HEK293 (cell line): Measurements from ENCODE around the gene TSPYL6.
"Not testable (repeated sequence)": the region's sequence is repeated elsewhere in the genome, so short reads cannot be mapped to it uniquely, and the experiment has no call there.

Source experiments
- CTCF ChIA-PET: fragments of 350-600 bp; formaldehyde crosslinking; extraction: SDS; loops from one replicate; lab custom pipeline; 2021; ENCODE audit warnings: antibody characterized with exemption; lab: Yijun Ruan, JAX
- POLR2A ChIA-PET: fragments of 300-600 bp; formaldehyde crosslinking; extraction: SDS; loops from one replicate; lab custom pipeline; 2020; ENCODE audit warnings: antibody characterized with exemption, inconsistent platforms; lab: Yijun Ruan, JAX
- H3K27ac ChIP-seq: fragments of 200-500 bp; sonication (Bioruptor generic); 2 replicates; pipeline ENCODE4 v1.5.1; 2014; ENCODE audit warnings: low read depth, low read length, control low read depth, inconsistent platforms; ENCODE audit errors: extremely low read depth
- H3K36me3 ChIP-seq, 2 experiments: fragments of 200-500 bp in 1 of 2; sonication (Bioruptor generic) in 1 of 2; 1 replicate in 1 of 2; 2 replicates in 1 of 2; pipeline ENCODE4 v1.5.1; 2014 to 2017; ENCODE audit warnings: inconsistent platforms in 2 of 2, low read length in 2 of 2; ENCODE audit not compliant: control insufficient read depth in 2 of 2, insufficient read depth in 1 of 2
- H3K4me1 ChIP-seq: fragments of 200-500 bp; sonication (Bioruptor generic); 2 replicates; pipeline ENCODE4 v1.5.1; 2014; ENCODE audit warnings: mild to moderate bottlenecking, low read length, inconsistent platforms; ENCODE audit not compliant: control insufficient read depth, insufficient read depth
- H3K4me3 ChIP-seq: 2 replicates; pipeline ENCODE4 v1.5.1; 2011; ENCODE audit warnings: low read depth, mild to moderate bottlenecking, control low read depth, low read length, moderate library complexity
- H3K9me3 ChIP-seq: fragments of 200-500 bp; sonication (Bioruptor generic); 2 replicates; pipeline ENCODE4 v1.5.1; 2014; ENCODE audit warnings: low read depth, low read length, inconsistent platforms; ENCODE audit not compliant: control insufficient read depth, insufficient read depth
- BCL6B ChIP-seq: fragments of 450-650 bp; formaldehyde crosslinking; IDR thresholded peaks from 2 replicates; pipeline ENCODE4 v1.5.1; 2017; ENCODE audit warnings: missing biosample characterization, missing genetic modification characterization
- ELK4 ChIP-seq: IDR thresholded peaks from 2 replicates; pipeline ENCODE4 v1.6.1; 2011; ENCODE audit warnings: mild to moderate bottlenecking, low read depth, low read length, borderline replicate concordance
- GLIS1 ChIP-seq: fragments of 450-650 bp; formaldehyde crosslinking; IDR thresholded peaks from 2 replicates; pipeline ENCODE4 v1.5.1; 2016; ENCODE audit warnings: missing biosample characterization, missing genetic modification characterization
- KLF17 ChIP-seq: fragments of 450-650 bp; formaldehyde crosslinking; IDR thresholded peaks from 2 replicates; pipeline ENCODE4 v1.5.1; 2016; ENCODE audit warnings: missing biosample characterization, missing genetic modification characterization
- SP2 ChIP-seq: fragments of 450-650 bp; formaldehyde crosslinking; IDR thresholded peaks from 2 replicates; pipeline ENCODE4 v1.5.1; 2016; ENCODE audit warnings: missing biosample characterization, missing genetic modification characterization
- ZFP41 ChIP-seq: fragments of 450-650 bp; formaldehyde crosslinking; IDR thresholded peaks from 2 replicates; pipeline ENCODE4 v1.5.1; 2016; ENCODE audit warnings: missing biosample characterization, missing genetic modification characterization, borderline replicate concordance
- ZNF112 ChIP-seq: fragments of 450-650 bp; formaldehyde crosslinking; IDR thresholded peaks from 2 replicates; pipeline ENCODE4 v1.5.0; 2017; ENCODE audit warnings: missing biosample characterization, missing genetic modification characterization
- ZNF133 ChIP-seq: fragments of 450-650 bp; formaldehyde crosslinking; IDR thresholded peaks from 2 replicates; pipeline ENCODE4 v1.5.1; 2016; ENCODE audit warnings: missing biosample characterization, missing genetic modification characterization
- ZNF140 ChIP-seq: fragments of 450-650 bp; formaldehyde crosslinking; IDR thresholded peaks from 2 replicates; pipeline ENCODE4 v1.5.1; 2016; ENCODE audit warnings: missing biosample characterization, missing genetic modification characterization
- ZNF19 ChIP-seq: fragments of 450-650 bp; formaldehyde crosslinking; IDR thresholded peaks from 2 replicates; pipeline ENCODE4; 2016; ENCODE audit warnings: missing biosample characterization, missing genetic modification characterization, low read depth
- ZNF266 ChIP-seq: fragments of 450-650 bp; formaldehyde crosslinking; IDR thresholded peaks from 2 replicates; pipeline ENCODE4 v1.5.1; 2016; ENCODE audit warnings: missing biosample characterization, missing genetic modification characterization, low read depth
- ZNF292 ChIP-seq: fragments of 450-650 bp; formaldehyde crosslinking; IDR thresholded peaks from 2 replicates; pipeline ENCODE4 v1.5.1; 2016; ENCODE audit warnings: low read depth, missing biosample characterization, missing genetic modification characterization, borderline replicate concordance
- ZNF311 ChIP-seq: fragments of 450-650 bp; formaldehyde crosslinking; IDR thresholded peaks from 2 replicates; pipeline ENCODE4 v1.5.1; 2017; ENCODE audit warnings: missing biosample characterization, missing genetic modification characterization, borderline replicate concordance
- ZNF366 ChIP-seq: fragments of 450-650 bp; formaldehyde crosslinking; conservative IDR thresholded peaks from 2 replicates; pipeline ENCODE4 v1.5.1; 2016; ENCODE audit warnings: missing biosample characterization, missing genetic modification characterization
- ZNF423 ChIP-seq: fragments of 450-650 bp; formaldehyde crosslinking; IDR thresholded peaks from 2 replicates; pipeline ENCODE4 v1.5.1; 2016; ENCODE audit warnings: missing biosample characterization, missing genetic modification characterization
- ZNF426 ChIP-seq: fragments of 450-650 bp; formaldehyde crosslinking; IDR thresholded peaks from 2 replicates; pipeline ENCODE4 v1.5.1; 2017; ENCODE audit warnings: missing biosample characterization, missing genetic modification characterization, mild to moderate bottlenecking, inconsistent platforms, moderate library complexity
- ZNF449 ChIP-seq: fragments of 450-650 bp; formaldehyde crosslinking; IDR thresholded peaks from 2 replicates; pipeline ENCODE4 v1.5.1; 2017; ENCODE audit warnings: missing biosample characterization, mild to moderate bottlenecking, missing genetic modification characterization, moderate library complexity
- ZNF521 ChIP-seq: fragments of 450-650 bp; formaldehyde crosslinking; IDR thresholded peaks from 2 replicates; pipeline ENCODE4 v1.5.1; 2017; ENCODE audit warnings: missing biosample characterization, mild to moderate bottlenecking, missing genetic modification characterization
- ZNF610 ChIP-seq: fragments of 450-650 bp; formaldehyde crosslinking; IDR thresholded peaks from 2 replicates; pipeline ENCODE4 v1.5.1; 2016; ENCODE audit warnings: missing biosample characterization, missing genetic modification characterization, borderline replicate concordance
- ZNF677 ChIP-seq: fragments of 450-650 bp; IDR thresholded peaks from 2 replicates; pipeline ENCODE4 v1.5.0; 2018; ENCODE audit warnings: missing biosample characterization, mild to moderate bottlenecking, missing genetic modification characterization, moderate library complexity
- ZNF76 ChIP-seq: fragments of 450-650 bp; formaldehyde crosslinking; IDR thresholded peaks from 2 replicates; pipeline ENCODE4; 2016; ENCODE audit warnings: low read depth, missing biosample characterization, missing genetic modification characterization, borderline replicate concordance
- ZNF776 ChIP-seq: fragments of 450-650 bp; formaldehyde crosslinking; IDR thresholded peaks from 2 replicates; pipeline ENCODE4 v1.5.0; 2017; ENCODE audit warnings: missing biosample characterization, missing genetic modification characterization, borderline replicate concordance

Gene TSPYL6

GRCh38 chr2:54271843-54272627, 16.0 kb upstream of the TSPYL6 start (continued):
- TF ChIP-seq ELK4, result no peak
- no peak for TF ChIP-seq ZNF19 (tag by site-specific recombination)
- TF ChIP-seq ZNF366 (tag by site-specific recombination), result no peak
- TF ChIP-seq, all 188 proteins: peak for 0

- H3K36me3 ChIP-seq, result no peaks in the 10 kb centered on the region
- TF ChIP-seq ZNF426, result no peak
- no peak for TF ChIP-seq ZNF76 (tag by site-specific recombination)
- TF ChIP-seq ZNF423 (tag by site-specific recombination), result no peak
- peaks cover 2% of the 10 kb centered on the region; the same call in 1 of the 2 replicates for H3K4me1 ChIP-seq
- ChIA-PET POLR2A (no interaction called here), CTCF (no interaction called here)
- H3K27ac ChIP-seq, result no peak overlapping the region
- no peak overlapping the region for H3K4me3 ChIP-seq
- no peaks in the 10 kb centered on the region for H3K9me3 ChIP-seq
These were observed 15.2 kb upstream of the TSPYL6 start for GRCh38 chr2:54271189-54271588.

- H3K4me3 ChIP-seq, result no peak overlapping the region
- H3K4me1 ChIP-seq, result no peaks in the 10 kb centered on the region
- H3K36me3 ChIP-seq, result no peaks in the 10 kb centered on the region
- H3K9me3 ChIP-seq, result no peaks in the 10 kb centered on the region
- H3K27ac ChIP-seq, result no peak overlapping the region
- POLR2A ChIA-PET, result no interaction called here
- CTCF ChIA-PET, result no interaction called here
- TF ChIP-seq BCL6B (tag by site-specific recombination) (no peak), ZNF140 (tag by site-specific recombination) (no peak), ZFP41 (no peak), KLF17 (no peak), ZNF610 (tag by site-specific recombination) (no peak), ZNF521 (tag by site-specific recombination) (no peak), ZNF292 (no peak), ZNF112 (tag by site-specific recombination) (no peak), ZNF776 (tag by site-specific recombination) (no peak), ZNF449 (no peak), GLIS1 (no peak), ZNF677 (tag by site-specific recombination) (no peak), ZNF133 (no peak), SP2 (no peak), ZNF266 (tag by site-specific recombination) (no peak), ZNF311 (no peak)
These were observed 11.5 kb upstream of the TSPYL6 start for GRCh38 chr2:54267577-54267976.

- H3K36me3 ChIP-seq, H3K4me1 ChIP-seq, H3K9me3 ChIP-seq, POLR2A ChIA-PET, H3K27ac ChIP-seq, H3K4me3 ChIP-seq: not testable (repeated sequence)
- CTCF ChIA-PET, result interaction anchor here (1.3 kb wide), 1 partner anchor 59 kb away, joined by 3 read pairs; no protein-coding TSS in a partner anchor
These were observed 9.1 kb upstream of the TSPYL6 start for GRCh38 chr2:54265081-54265480.
